A549 (cell line): ENCODE results near the gene TRMT1.

Source experiments
- BCL3 ChIP-seq: fragments of >200 bp; sonication (Bioruptor Twin); formaldehyde crosslinking; IDR thresholded peaks from 3 replicates; pipeline ENCODE4 v1.6.1; 2016
- CEBPB ChIP-seq, 2 experiments: fragments of >200 bp in 1 of 2; sonication (Bioruptor Twin) in 1 of 2; formaldehyde crosslinking in 1 of 2; IDR thresholded peaks; 2 replicates each; pipeline ENCODE4 v1.6.1; 2012 to 2016
- CHD2 ChIP-seq: fragments of 150-350 bp; IDR thresholded peaks from 2 replicates; pipeline ENCODE4 v1.6.1; 2014; ENCODE audit warnings: low read length; ENCODE audit not compliant: partially characterized antibody
- CTCF ChIP-seq: fragments of >200 bp; sonication (Bioruptor Twin); formaldehyde crosslinking; IDR thresholded peaks from 3 replicates; pipeline ENCODE4 v1.5.1; 2016
- EP300 ChIP-seq, 2 experiments: fragments of >200 bp; sonication (Bioruptor Twin); formaldehyde crosslinking; IDR thresholded peaks; 2 replicates in 1 of 2; 3 replicates in 1 of 2; pipeline ENCODE4 v1.6.1; 2016 to 2017
- HEYL ChIP-seq: fragments of 250-450 bp; sonication (Bioruptor Pico); IDR thresholded peaks from 2 replicates; pipeline ENCODE4 v1.8.0; 2021; ENCODE audit warnings: mild to moderate bottlenecking, moderate library complexity
- HOXB5 ChIP-seq: fragments of 250-450 bp; sonication (Bioruptor Pico); IDR thresholded peaks from 2 replicates; pipeline ENCODE4 v1.5.0; 2020; ENCODE audit warnings: mild to moderate bottlenecking, moderate library complexity
- NR3C1 ChIP-seq: fragments of >200 bp; sonication (Bioruptor Twin); formaldehyde crosslinking; IDR thresholded peaks from 3 replicates; pipeline ENCODE4 v1.6.1; 2017
- POLR2A ChIP-seq: IDR thresholded peaks from 2 replicates; pipeline ENCODE4 v1.6.1; 2012; ENCODE audit warnings: mild to moderate bottlenecking, low read length
- REST ChIP-seq: fragments of 200-600 bp; sonication (generic); IDR thresholded peaks from 2 replicates; pipeline ENCODE4 v1.6.1; 2016; ENCODE audit warnings: antibody characterized with exemption, mild to moderate bottlenecking, moderate library complexity
- RNF2 ChIP-seq: fragments of 200-600 bp; sonication (generic); IDR thresholded peaks from 2 replicates; pipeline ENCODE4 v1.6.1; 2016; ENCODE audit warnings: low read depth, mild to moderate bottlenecking, antibody characterized with exemption, moderate library complexity, borderline replicate concordance
- SREBF2 ChIP-seq: fragments of 450-650 bp; IDR thresholded peaks from 2 replicates; pipeline ENCODE4 v1.6.1; 2014; ENCODE audit warnings: mild to moderate bottlenecking, moderate library complexity
- TF ChIP-seq, protein P1 (sequence below): IDR thresholded peaks from 2 replicates; pipeline ENCODE4 v1.6.1; 2012

GRCh38 chr19:13100031-13100588, 16.4 kb downstream of the TRMT1 start:
- TF ChIP-seq CTCF (no peak), CHD2 (no peak), SREBF2 (no peak), CEBPB (IDR thresholded peaks at IDR 0.05) (no peak), EP300 (IDR thresholded peaks at IDR 0.05) (no peak), REST (no peak), RNF2 (no peak), BCL3 (no peak), HOXB5 (no peak), NR3C1 (no peak), HEYL (CRISPR knock-in tag) (no peak), POLR2A (no peak)
- TF ChIP-seq, protein P1, sequence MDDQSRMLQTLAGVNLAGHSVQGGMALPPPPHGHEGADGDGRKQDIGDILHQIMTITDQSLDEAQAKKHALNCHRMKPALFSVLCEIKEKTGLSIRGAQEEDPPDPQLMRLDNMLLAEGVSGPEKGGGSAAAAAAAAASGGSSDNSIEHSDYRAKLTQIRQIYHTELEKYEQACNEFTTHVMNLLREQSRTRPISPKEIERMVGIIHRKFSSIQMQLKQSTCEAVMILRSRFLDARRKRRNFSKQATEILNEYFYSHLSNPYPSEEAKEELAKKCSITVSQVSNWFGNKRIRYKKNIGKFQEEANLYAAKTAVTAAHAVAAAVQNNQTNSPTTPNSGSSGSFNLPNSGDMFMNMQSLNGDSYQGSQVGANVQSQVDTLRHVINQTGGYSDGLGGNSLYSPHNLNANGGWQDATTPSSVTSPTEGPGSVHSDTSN: no peak
